ENCODE measurements around the gene IL17RB.

Gene IL17RB

DNA sequence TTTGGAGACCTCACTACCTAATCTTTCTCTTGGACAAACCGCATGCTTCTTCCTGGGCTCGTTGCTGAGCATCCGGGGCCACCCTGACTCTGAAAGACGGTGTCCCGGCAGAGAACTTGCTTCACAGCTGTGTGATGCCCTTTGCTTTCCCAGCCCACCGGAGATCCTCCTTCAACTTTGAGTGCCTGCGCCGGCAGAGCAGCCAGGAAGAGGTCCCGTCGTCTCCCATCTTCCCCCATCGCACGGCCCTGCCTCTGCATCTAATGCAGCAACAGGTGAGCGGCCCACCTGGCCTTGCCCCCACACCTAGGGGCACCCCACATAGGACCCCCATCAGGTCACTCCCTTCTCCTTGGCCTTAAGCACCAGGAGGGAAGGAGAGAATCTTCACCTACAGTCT, 37.9 kb upstream of the IL17RB start:
- TF ChIP-seq, protein P1, sequence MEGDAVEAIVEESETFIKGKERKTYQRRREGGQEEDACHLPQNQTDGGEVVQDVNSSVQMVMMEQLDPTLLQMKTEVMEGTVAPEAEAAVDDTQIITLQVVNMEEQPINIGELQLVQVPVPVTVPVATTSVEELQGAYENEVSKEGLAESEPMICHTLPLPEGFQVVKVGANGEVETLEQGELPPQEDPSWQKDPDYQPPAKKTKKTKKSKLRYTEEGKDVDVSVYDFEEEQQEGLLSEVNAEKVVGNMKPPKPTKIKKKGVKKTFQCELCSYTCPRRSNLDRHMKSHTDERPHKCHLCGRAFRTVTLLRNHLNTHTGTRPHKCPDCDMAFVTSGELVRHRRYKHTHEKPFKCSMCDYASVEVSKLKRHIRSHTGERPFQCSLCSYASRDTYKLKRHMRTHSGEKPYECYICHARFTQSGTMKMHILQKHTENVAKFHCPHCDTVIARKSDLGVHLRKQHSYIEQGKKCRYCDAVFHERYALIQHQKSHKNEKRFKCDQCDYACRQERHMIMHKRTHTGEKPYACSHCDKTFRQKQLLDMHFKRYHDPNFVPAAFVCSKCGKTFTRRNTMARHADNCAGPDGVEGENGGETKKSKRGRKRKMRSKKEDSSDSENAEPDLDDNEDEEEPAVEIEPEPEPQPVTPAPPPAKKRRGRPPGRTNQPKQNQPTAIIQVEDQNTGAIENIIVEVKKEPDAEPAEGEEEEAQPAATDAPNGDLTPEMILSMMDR (IDR thresholded peaks at IDR 0.05): no peak

DNA sequence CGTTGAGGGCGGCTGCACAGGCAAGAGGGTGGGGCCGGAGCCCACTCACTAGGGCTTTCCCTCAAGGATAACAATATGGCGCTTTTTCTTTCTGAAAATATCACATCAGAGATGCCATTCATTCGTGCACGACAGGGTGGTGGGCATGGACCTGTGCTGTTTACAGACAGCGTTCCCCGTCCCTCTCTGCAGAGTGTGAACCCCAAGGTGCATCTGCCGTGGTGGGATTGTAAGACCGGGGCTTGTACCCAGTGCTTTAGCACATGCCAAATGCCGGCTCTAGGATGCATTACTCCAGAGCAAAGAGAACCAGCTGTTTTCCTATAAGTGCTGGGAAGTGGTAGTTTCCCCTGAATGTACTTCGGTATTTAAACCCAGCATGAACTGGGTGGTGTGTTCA, 37.1 kb upstream of the IL17RB start:
- TF ChIP-seq, protein P1 (IDR thresholded peaks at IDR 0.05): no peak

DNA sequence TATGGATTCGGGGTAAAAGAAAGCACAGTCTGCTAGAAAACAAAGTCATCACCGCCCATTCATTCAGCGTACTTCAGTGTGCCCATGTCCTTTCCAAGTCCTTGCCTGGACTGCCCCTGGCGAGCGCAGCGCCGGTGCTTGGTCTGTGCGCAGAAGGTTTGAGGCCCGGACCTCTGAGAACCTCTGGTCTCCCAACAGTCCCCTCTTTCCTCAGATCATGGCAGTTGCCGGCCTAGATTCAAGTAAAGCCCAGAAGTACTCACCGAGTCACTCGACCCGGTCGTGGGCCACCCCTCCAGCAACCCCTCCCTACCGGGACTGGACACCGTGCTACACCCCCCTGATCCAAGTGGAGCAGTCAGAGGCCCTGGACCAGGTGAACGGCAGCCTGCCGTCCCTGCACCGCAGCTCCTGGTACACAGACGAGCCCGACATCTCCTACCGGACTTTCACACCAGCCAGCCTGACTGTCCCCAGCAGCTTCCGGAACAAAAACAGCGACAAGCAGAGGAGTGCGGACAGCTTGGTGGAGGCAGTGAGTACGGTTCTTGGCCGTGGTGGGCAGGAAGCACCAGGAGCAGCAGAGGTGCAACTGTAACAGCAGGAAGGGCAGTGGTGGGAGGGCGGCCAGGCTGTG, 36.5 kb upstream of the IL17RB start:
- TF ChIP-seq, protein P1 (IDR thresholded peaks at IDR 0.05): no peak

DNA sequence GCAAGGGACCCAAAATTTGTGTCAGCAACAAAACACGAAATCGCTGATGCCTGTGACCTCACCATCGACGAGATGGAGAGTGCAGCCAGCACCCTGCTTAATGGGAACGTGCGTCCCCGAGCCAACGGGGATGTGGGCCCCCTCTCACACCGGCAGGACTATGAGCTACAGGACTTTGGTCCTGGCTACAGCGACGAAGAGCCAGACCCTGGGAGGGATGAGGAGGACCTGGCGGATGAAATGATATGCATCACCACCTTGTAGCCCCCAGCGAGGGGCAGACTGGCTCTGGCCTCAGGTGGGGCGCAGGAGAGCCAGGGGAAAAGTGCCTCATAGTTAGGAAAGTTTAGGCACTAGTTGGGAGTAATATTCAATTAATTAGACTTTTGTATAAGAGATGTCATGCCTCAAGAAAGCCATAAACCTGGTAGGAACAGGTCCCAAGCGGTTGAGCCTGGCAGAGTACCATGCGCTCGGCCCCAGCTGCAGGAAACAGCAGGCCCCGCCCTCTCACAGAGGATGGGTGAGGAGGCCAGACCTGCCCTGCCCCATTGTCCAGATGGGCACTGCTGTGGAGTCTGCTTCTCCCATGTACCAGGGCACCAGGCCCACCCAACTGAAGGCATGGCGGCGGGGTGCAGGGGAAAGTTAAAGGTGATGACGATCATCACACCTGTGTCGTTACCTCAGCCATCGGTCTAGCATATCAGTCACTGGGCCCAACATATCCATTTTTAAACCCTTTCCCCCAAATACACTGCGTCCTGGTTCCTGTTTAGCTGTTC, 35.0 kb upstream of the IL17RB start:
- TF ChIP-seq, protein P1 (IDR thresholded peaks at IDR 0.05): no peak

DNA sequence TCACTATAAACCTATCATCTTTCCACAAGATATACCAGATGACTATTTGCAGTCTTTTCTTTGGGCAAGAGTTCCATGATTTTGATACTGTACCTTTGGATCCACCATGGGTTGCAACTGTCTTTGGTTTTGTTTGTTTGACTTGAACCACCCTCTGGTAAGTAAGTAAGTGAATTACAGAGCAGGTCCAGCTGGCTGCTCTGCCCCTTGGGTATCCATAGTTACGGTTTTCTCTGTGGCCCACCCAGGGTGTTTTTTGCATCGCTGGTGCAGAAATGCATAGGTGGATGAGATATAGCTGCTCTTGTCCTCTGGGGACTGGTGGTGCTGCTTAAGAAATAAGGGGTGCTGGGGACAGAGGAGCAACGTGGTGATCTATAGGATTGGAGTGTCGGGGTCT, 33.9 kb upstream of the IL17RB start:
- TF ChIP-seq, protein P1 (IDR thresholded peaks at IDR 0.05): no peak

DNA sequence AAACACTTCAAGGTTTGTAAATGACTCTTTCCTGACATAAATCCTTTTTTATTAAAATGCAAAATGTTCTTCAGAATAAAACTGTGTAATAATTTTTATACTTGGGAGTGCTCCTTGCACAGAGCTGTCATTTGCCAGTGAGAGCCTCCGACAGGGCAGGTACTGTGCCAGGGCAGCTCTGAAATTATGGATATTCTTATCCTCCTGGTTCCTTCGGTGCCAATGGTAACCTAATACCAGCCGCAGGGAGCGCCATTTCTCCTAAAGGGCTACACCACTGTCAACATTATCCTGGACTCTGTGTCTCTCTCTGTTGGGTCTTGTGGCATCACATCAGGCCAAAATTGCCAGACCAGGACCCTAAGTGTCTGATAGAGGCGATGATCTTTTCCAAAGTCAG, 33.1 kb upstream of the IL17RB start:
- TF ChIP-seq, protein P1 (IDR thresholded peaks at IDR 0.05): no peak

DNA sequence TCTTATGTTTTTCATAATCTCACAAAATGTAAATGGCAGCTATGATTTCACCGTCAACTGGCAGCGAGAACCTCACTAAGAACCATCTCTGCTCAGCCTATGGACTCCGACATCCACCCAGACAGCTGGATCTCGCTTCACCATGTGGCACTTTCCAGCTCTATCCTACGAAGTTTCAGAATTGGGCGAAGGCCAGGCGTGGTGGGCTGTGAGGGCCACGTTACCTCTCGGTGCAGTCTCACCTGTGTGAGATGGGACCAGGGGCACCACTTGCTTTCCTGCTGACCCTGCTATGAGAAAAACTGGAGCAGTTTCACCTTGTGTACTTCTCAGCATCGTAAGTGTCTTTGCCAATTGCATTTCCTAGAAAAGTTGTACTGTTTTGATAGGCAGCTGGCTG, 32.5 kb upstream of the IL17RB start:
- TF ChIP-seq, protein P1 (IDR thresholded peaks at IDR 0.05): no peak
